HFF-Myc (cell line): Measurements from ENCODE around the gene LDLRAP1.

ENCODE experiments used
- DNase-seq: peaks from one replicate; pipeline ENCODE4 v3.0.0-alpha.2; 2011; ENCODE audit warnings: low read depth; ENCODE audit errors: extremely low read depth
- H3K4me3 ChIP-seq: replicated peaks from 2 replicates; pipeline ENCODE4 v1.5.1; 2011; ENCODE audit warnings: low read depth, mild to moderate bottlenecking, control low read depth, low read length
- TF ChIP-seq, protein P1 (sequence below): IDR thresholded peaks from 2 replicates; pipeline ENCODE4 v1.5.1; 2012; ENCODE audit warnings: mild to moderate bottlenecking, low read depth, low read length, control low read depth; ENCODE audit errors: missing control alignments

LDLRAP1 gene

DNA sequence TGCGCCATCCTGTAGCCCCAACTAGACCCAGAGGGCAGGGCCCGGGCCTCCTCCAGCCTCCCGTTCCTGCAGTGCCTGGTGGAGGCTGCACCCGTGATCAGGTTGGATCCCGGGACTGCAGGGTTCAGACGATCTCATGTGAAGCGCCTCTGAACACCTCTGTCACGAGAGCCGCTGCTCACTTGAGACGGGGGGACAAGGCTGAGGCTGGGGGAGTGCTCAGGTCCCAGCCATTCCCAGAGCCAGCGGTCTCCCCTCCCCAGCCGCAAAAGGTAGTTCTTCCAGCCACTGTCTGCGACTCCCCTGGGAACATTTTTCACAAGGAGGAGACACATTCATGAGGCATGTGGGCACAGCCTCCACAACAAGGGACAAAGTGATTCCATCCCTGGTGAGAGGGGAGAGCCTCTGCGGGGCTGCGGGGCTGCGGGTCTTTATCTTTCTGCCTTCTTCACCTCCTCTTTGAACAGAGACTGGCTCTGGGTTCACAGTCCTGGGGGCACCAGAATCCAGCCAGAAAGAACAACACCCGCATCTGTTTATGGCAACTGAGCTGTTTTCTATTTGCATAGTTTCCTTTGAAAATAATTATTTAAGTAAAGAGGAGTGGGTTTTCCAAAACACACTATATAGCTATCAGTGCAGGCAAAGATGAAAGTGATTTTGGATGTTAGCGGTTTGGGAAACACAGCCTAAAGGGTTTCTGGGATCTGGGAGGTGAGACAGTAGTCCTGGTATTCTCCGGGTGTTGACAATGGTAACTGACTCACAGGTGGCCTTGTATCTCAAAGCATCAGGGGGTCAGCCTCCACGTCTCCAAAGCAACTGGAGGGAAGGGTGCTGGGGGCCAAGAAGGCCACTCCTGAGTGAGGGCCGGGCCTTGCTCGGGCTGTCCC, 13.0 kb upstream of the LDLRAP1 start:
- no peak for DNase-seq
- TF ChIP-seq, protein P1, sequence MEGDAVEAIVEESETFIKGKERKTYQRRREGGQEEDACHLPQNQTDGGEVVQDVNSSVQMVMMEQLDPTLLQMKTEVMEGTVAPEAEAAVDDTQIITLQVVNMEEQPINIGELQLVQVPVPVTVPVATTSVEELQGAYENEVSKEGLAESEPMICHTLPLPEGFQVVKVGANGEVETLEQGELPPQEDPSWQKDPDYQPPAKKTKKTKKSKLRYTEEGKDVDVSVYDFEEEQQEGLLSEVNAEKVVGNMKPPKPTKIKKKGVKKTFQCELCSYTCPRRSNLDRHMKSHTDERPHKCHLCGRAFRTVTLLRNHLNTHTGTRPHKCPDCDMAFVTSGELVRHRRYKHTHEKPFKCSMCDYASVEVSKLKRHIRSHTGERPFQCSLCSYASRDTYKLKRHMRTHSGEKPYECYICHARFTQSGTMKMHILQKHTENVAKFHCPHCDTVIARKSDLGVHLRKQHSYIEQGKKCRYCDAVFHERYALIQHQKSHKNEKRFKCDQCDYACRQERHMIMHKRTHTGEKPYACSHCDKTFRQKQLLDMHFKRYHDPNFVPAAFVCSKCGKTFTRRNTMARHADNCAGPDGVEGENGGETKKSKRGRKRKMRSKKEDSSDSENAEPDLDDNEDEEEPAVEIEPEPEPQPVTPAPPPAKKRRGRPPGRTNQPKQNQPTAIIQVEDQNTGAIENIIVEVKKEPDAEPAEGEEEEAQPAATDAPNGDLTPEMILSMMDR: no peak
- no peak overlapping the region for H3K4me3 ChIP-seq

DNA sequence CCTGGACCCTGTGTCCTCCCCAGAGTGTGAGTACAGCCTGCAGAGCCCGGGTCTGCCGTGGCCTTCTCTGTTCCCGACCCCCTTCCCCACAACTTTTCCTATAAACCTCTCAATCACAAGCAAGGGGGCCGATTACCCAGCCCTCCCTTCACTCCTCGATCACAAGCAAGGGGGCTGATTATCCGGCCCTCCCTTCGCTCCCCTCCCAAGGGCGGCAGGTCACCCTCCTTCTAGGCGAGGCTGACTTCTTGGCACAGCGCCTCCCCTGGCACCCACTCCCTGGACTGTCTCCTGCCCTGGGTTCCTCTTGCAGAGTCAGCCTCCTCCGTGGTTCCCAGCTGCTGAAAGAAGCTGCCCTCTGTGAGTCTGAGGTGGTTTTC, 12.3 kb upstream of the LDLRAP1 start:
- no peak for DNase-seq

DNA sequence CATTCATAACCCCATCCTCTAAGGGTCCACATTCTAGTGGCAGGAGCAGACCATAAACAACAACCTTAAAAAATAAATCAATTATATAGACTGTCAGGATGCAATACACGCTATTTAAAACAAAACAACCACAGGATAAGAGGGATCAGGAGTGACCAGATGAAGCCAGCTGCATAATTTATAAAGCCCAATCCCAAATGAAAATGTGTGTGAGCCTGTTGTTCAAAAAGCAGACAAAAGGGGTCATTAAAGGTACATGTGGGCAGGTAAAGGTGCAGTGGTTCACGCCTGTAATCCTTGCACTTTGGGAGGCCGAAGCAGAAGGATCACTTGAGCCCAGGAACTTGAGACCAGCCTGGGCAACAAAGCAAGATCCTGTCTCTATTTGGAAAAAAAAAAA, 10.4 kb upstream of the LDLRAP1 start:
- no peak for DNase-seq
- TF ChIP-seq, protein P1: no peak
- no peak overlapping the region for H3K4me3 ChIP-seq

More for the DNA sequence above, 12.3 kb upstream of the LDLRAP1 start:
- no peak overlapping the region for H3K4me3 ChIP-seq
- TF ChIP-seq, protein P1: no peak

DNA sequence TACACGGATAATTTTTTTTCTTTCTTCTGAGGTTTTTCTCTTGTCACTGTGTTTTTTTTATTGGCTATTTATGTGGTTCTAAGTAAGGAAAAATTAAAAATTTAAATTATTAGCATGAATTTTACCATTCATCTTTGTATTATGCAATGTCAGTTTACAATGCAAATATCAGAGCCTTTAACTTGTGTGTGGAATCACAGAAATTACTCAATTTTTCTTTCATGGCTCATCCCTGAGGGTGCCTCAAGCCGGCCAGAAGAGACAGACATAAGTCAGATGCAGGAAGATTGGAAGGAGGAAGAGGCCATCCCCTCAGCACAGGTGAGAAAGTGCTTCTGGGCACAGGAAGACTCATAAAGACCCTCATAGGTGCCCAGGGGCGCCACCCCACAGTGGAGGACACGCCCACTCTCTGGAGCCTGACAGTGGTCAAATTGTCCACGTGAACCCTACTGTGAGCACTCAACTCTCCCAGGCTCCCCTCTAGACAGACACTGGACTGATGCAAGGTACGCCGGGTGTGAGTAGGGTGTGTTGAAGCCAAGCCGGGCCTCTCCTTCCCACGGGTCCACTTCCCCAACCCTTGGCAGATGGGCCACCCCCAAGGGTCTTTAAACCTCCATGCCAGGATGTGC, 9.5 kb upstream of the LDLRAP1 start:
- DNase-seq: no peak
- H3K4me3 ChIP-seq: no peak overlapping the region
- TF ChIP-seq, protein P1: no peak

DNA sequence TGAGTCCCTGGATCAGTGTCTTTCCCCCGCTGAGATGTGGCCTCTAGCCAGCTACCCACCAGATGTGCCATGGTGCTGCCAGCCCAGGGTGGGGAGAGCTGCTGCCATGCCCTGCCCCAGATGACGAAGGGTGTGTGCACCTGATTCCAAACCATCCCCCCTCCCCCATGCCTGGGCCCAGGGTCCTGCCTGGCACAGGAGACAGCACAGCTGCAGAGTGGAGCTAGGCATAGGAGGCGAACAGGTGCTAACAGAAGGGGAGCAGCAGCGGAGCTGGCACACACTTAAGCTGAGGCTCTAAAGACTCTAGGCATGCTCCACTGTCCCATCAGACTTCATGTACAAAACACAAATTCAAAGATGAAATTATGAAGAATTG, 9.0 kb upstream of the LDLRAP1 start:
- DNase-seq: no peak
- no peak overlapping the region for H3K4me3 ChIP-seq
- TF ChIP-seq, protein P1: no peak

DNA sequence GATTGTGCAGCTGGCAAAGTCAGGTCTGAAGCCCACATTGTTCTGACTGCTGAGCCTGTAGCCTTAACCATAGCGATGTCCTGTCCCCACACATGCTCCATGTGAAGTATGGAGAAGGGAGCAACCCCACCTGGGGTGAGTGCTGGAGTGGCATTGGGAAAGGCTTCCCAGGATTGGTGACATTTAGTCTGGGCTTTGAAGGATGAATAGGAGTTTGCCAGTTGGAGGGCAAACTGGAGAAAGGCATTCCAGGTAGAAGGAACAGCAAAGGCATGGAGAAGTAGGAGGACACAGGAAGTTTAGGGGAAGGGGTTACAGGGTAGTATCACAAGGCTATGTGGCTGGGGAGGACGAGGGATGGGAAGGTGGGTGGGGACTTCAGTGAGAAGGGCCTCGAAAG, 7.3 kb upstream of the LDLRAP1 start:
- TF ChIP-seq, protein P1: no peak
- no peak for DNase-seq
- H3K4me3 ChIP-seq: no peak overlapping the region
